ENCODE results near the gene STK11IP.

The STK11IP gene

GRCh38 chr2:219616550-219616949, 18.9 kb downstream of the STK11IP start:
- no peak for DNase-seq (ENCODE audit: low spot score)

- DNase-seq (ENCODE audit: low spot score), result no peak
These were observed 21.1 kb downstream of the STK11IP start for GRCh38 chr2:219618733-219619122.

GRCh38 chr2:219619235-219619634, 21.6 kb downstream of the STK11IP start:
- DNase-seq (ENCODE audit: low spot score), result no peak

GRCh38 chr2:219620546-219620945, 22.9 kb downstream of the STK11IP start:
- no peak for DNase-seq (ENCODE audit: low spot score)

GRCh38 chr2:219621935-219622334, 24.3 kb downstream of the STK11IP start:
- no peak for DNase-seq (ENCODE audit: low spot score)

GRCh38 chr2:219622472-219622871, 24.8 kb downstream of the STK11IP start:
- no peak for DNase-seq (ENCODE audit: low spot score)

- no peak for DNase-seq (ENCODE audit: low spot score)
These were observed 26.9 kb downstream of the STK11IP start for GRCh38 chr2:219624565-219624964.

GRCh38 chr2:219625179-219625578, 27.5 kb downstream of the STK11IP start:
- DNase-seq (ENCODE audit: low spot score), result no peak

GRCh38 chr2:219626540-219626939, 28.9 kb downstream of the STK11IP start:
- no peak for DNase-seq (ENCODE audit: low spot score)

GRCh38 chr2:219627103-219628100, 29.7 kb downstream of the STK11IP start, which contains the start of gene SLC4A3:
Gene SLC4A3 (plus strand): TSS chr2:219627630. CDS start chr2:219627993, 363 bp downstream.
- no peak for DNase-seq (ENCODE audit: low spot score)

GRCh38 chr2:219628235-219628985, 30.8 kb downstream of the STK11IP start:
- DNase-seq (ENCODE audit: low spot score), result no peak

- DNase-seq (ENCODE audit: low spot score), result no peak
These were observed 31.6 kb downstream of the STK11IP start for GRCh38 chr2:219628986-219629901.

GRCh38 chr2:219629976-219630695, 32.5 kb downstream of the STK11IP start:
- DNase-seq (ENCODE audit: low spot score), result no peak

GRCh38 chr2:219630770-219631405, 33.2 kb downstream of the STK11IP start:
- no peak for DNase-seq (ENCODE audit: low spot score)

- DNase-seq (ENCODE audit: low spot score), result no peak
These were observed 33.8 kb downstream of the STK11IP start for GRCh38 chr2:219631406-219631891.

GRCh38 chr2:219631904-219632759, 34.5 kb downstream of the STK11IP start:
- DNase-seq (ENCODE audit: low spot score), result no peak

- DNase-seq (ENCODE audit: low spot score), result no peak
These were observed 35.1 kb downstream of the STK11IP start for GRCh38 chr2:219632760-219633105.

- DNase-seq (ENCODE audit: low spot score), result no peak
These were observed 35.8 kb downstream of the STK11IP start for GRCh38 chr2:219633276-219634065.

All from putamen (tissue), 1 donor.